PC-3 (cell line): Measurements from ENCODE around the gene ACTG1. TPM values are rescaled to one million over a fixed set of nuclear protein-coding genes. Genes with fewer than 3 reads are reported as not detected.

Experiments
- ATAC-seq: fragments of 200-7000 bp; cut with Tn5 transposase; 2 replicates; pipeline ENCODE4 v1.9.1; 2020; ENCODE audit warnings: mild to moderate bottlenecking, moderate library complexity
- BruUV-seq: library from RNA; stranded (reverse); fragments of 400-500 nt; replicated peaks from 2 replicates; lab custom pipeline; 2021; lab: Mats Ljungman, UMichigan
- CTCF ChIA-PET: fragments of 300-600 bp; sonication (Branson Sonifier 250); formaldehyde crosslinking; loops from one replicate; lab custom pipeline; 2022; ENCODE audit warnings: antibody characterized with exemption; lab: Charles Lee
- POLR2A ChIA-PET: fragments of 300-600 bp; sonication (Branson Sonifier 250); formaldehyde crosslinking; loops from one replicate; lab custom pipeline; 2022; ENCODE audit warnings: antibody characterized with exemption; ENCODE audit not compliant: unreplicated experiment; lab: Charles Lee
- DNase-seq: peaks from one replicate; pipeline ENCODE4 v3.0.0-alpha.2; 2015
- H2AFZ ChIP-seq: fragments of 300-600 bp; sonication (generic); 2 replicates; pipeline ENCODE4 v1.6.0; 2016; ENCODE audit warnings: antibody characterized with exemption, low read length
- H3F3A ChIP-seq: fragments of 300-600 bp; sonication (generic); one replicate; pipeline ENCODE4 v1.6.0; 2017; ENCODE audit warnings: antibody characterized with exemption, low read length, control low read depth, mild to moderate bottlenecking; ENCODE audit not compliant: unreplicated experiment
- H3K27ac ChIP-seq: fragments of 300-600 bp; sonication (generic); 2 replicates; pipeline ENCODE4 v1.5.1; 2016; ENCODE audit warnings: mild to moderate bottlenecking, low read length
- H3K27me3 ChIP-seq: fragments of 300-600 bp; sonication (generic); 2 replicates; pipeline ENCODE4 v1.6.1; 2016; ENCODE audit warnings: low read length, mixed read lengths
- H3K36me3 ChIP-seq: fragments of 300-600 bp; sonication (generic); 2 replicates; pipeline ENCODE4 v1.6.1; 2016; ENCODE audit warnings: low read depth, mixed run types, low read length, mixed read lengths
- H3K4me1 ChIP-seq: fragments of 300-600 bp; sonication (generic); 2 replicates; pipeline ENCODE4 v1.5.1; 2016; ENCODE audit warnings: low read length; ENCODE audit not compliant: insufficient read depth
- H3K4me2 ChIP-seq: fragments of 300-600 bp; sonication (generic); 2 replicates; pipeline ENCODE4 v1.6.0; 2016; ENCODE audit warnings: low read length
- H3K4me3 ChIP-seq: fragments of 300-600 bp; sonication (generic); 2 replicates; pipeline ENCODE4 v1.5.1; 2016; ENCODE audit warnings: mild to moderate bottlenecking, low read length, mixed read lengths
- H3K79me2 ChIP-seq: fragments of 300-600 bp; sonication (generic); 2 replicates; pipeline ENCODE4 v1.6.1; 2017; ENCODE audit warnings: low read length, mixed read lengths
- H3K9ac ChIP-seq: fragments of 300-600 bp; sonication (generic); 2 replicates; pipeline ENCODE4 v1.6.0; 2016; ENCODE audit warnings: mild to moderate bottlenecking, low read length
- H3K9me2 ChIP-seq: fragments of 300-600 bp; sonication (generic); replicated peaks from 2 replicates; pipeline ENCODE4 v1.6.1; 2016; ENCODE audit warnings: mixed run types, low read length, mixed read lengths
- H3K9me3 ChIP-seq: fragments of 300-600 bp; sonication (generic); 2 replicates; pipeline ENCODE4 v1.6.1; 2016; ENCODE audit warnings: low read length, mixed read lengths
- H4K20me1 ChIP-seq: fragments of 300-600 bp; sonication (generic); 2 replicates; pipeline ENCODE4 v1.6.1; 2016; ENCODE audit warnings: low read length, mixed read lengths
- EZH2 ChIP-seq: fragments of 300-600 bp; sonication (generic); IDR thresholded peaks from one replicate; pipeline ENCODE4 v1.6.1; 2017; ENCODE audit warnings: antibody characterized with exemption, mild to moderate bottlenecking, low read length; ENCODE audit not compliant: unreplicated experiment
- EZH2phosphoT487 ChIP-seq: fragments of 300-600 bp; sonication (generic); IDR thresholded peaks from 2 replicates; pipeline ENCODE4 v1.6.1; 2018; ENCODE audit warnings: mild to moderate bottlenecking, antibody characterized with exemption, low read length, borderline replicate concordance
- intact Hi-C: fragments of 100-400 bp; cut with micrococcal nuclease; formaldehyde crosslinking; loops from 2 replicates; pipeline ENCODE4 v1.9.0; 2023
- total RNA-seq: library from RNA; depleted of rRNA; stranded (reverse); fragments of >200 nt; gene quantifications from 2 replicates; pipeline ENCODE4 v1.2.3, GENCODE V29; 2014
- TF ChIP-seq, protein P1 (sequence below): fragments of 300-600 bp; sonication (generic); conservative IDR thresholded peaks from 2 replicates; pipeline ENCODE4 v1.5.1; 2017; ENCODE audit warnings: antibody characterized with exemption, low read depth, mild to moderate bottlenecking, low read length

ACTG1 gene
- total RNA-seq, 1 experiment from 2014 or later: 4,503 TPM

GRCh38 chr17:81553018-81553615 is 40.5 kb upstream of the ACTG1 start:
- intact Hi-C loops: loop anchor here (1.0 kb wide), 1 partner anchor 23 kb away; no protein-coding TSS in a partner anchor
- Histone ChIP-seq H3K27ac (peak overlapping the region; percentile 64), H2AFZ (peak overlapping the region; percentile 80), H3K27me3 (no peaks in the 10 kb centered on the region), H3K9me3 (no peaks in the 10 kb centered on the region), H3K4me2 (peak overlapping the region; percentile 93), H3K4me1 (peaks cover 41% of the 10 kb centered on the region), H3F3A (no peaks in the 10 kb centered on the region), H3K4me3 (peak overlapping the region; percentile 77), H4K20me1 (no peaks in the 10 kb centered on the region), H3K79me2 (peaks cover 31% of the 10 kb centered on the region), H3K36me3 (peaks cover 10% of the 10 kb centered on the region), H3K9ac (peak overlapping the region; percentile 83), H3K9me2 (no peaks in the 10 kb centered on the region)
- ChIA-PET POLR2A (interaction anchor here (0.6 to 0.8 kb wide), 2 partner anchors 25 to 150 kb away, joined by 3 to 5 read pairs; partner anchors contain the start of gene MRPL12), CTCF (no interaction called here)
- no TSS peak for BruUV-seq
- TF ChIP-seq EZH2phosphoT487 (no peak), EZH2 (no peak)
- TF ChIP-seq, protein P1, sequence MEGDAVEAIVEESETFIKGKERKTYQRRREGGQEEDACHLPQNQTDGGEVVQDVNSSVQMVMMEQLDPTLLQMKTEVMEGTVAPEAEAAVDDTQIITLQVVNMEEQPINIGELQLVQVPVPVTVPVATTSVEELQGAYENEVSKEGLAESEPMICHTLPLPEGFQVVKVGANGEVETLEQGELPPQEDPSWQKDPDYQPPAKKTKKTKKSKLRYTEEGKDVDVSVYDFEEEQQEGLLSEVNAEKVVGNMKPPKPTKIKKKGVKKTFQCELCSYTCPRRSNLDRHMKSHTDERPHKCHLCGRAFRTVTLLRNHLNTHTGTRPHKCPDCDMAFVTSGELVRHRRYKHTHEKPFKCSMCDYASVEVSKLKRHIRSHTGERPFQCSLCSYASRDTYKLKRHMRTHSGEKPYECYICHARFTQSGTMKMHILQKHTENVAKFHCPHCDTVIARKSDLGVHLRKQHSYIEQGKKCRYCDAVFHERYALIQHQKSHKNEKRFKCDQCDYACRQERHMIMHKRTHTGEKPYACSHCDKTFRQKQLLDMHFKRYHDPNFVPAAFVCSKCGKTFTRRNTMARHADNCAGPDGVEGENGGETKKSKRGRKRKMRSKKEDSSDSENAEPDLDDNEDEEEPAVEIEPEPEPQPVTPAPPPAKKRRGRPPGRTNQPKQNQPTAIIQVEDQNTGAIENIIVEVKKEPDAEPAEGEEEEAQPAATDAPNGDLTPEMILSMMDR: peak; percentile 33; the same call in 1 of the 2 replicates
- DNase-seq: peak; percentile 85
- ATAC-seq: peak; percentile 67

- H4K20me1 ChIP-seq: no peaks in the 10 kb centered on the region
- H3F3A ChIP-seq: no peaks in the 10 kb centered on the region
- no peaks in the 10 kb centered on the region for H3K9me2 ChIP-seq
- H3K79me2 ChIP-seq: peaks cover 31% of the 10 kb centered on the region
- no peaks in the 10 kb centered on the region for H3K9me3 ChIP-seq
- no peaks in the 10 kb centered on the region for H3K27me3 ChIP-seq
- H3K27ac ChIP-seq: peak within 1 kb of the TSS; percentile 64
- ATAC-seq: peak; percentile 41
- peaks cover 7% of the 10 kb centered on the region for H3K36me3 ChIP-seq
- H3K4me3 ChIP-seq: peak within 1 kb of the TSS; percentile 77
- peak within 1 kb of the TSS; percentile 80 for H2AFZ ChIP-seq
- TF ChIP-seq EZH2 (no peak), EZH2phosphoT487 (no peak)
- TF ChIP-seq, protein P1: no peak
- peaks cover 35% of the 10 kb centered on the region for H3K4me1 ChIP-seq
- intact Hi-C loops: loop anchor here (1.0 kb wide), 1 partner anchor 24 kb away; no protein-coding TSS in a partner anchor
- peak within 1 kb of the TSS; percentile 83 for H3K9ac ChIP-seq
- POLR2A ChIA-PET: interaction anchor here (0.6 to 0.8 kb wide), 3 partner anchors 9 to 315 kb away, joined by 3 to 5 read pairs (median 3); partner anchors contain the start of gene MRPL12
- DNase-seq: peak; percentile 89
- peak within 1 kb of the TSS; percentile 93 for H3K4me2 ChIP-seq
- CTCF ChIA-PET: interaction anchor here (0.8 kb wide), 1 partner anchor 33 kb away, joined by 4 read pairs; no protein-coding TSS in a partner anchor
- BruUV-seq: TSS peak; percentile 49
These were observed 39.8 kb upstream of the ACTG1 start, which contains the start of gene FAAP100 for GRCh38 chr17:81552244-81553017. TSS of gene FAAP100 (minus strand) at chr17:81552353. CDS start at chr17:81552330, 23 bp downstream.
